Activated CD4-positive, CD25-positive, alpha-beta regulatory T cell treated with anti-CD3 and anti-CD28 coated beads, Interleukin-2, amount 50 U/mL, for 24 hours (primary cell): ENCODE data around the gene RNF157.
"Not testable (repeated sequence)": the region's sequence is repeated elsewhere in the genome, so short reads cannot be mapped to it uniquely, and the experiment has no call there.

Source experiments
- ATAC-seq, 2 donors: fragments of 150-1000 bp; cut with Tn5 transposase; one replicate each; pipeline ENCODE4 v1.10.0; 2021; ENCODE audit warnings: mild to moderate bottlenecking in 1 of 2, moderate library complexity in 1 of 2

Gene RNF157

GRCh38 chr17:76232342-76232741 lies 8.0 kb downstream of the RNF157 start:
- no peak for ATAC-seq

GRCh38 chr17:76226749-76227148 lies 13.5 kb downstream of the RNF157 start:
- ATAC-seq: not testable (repeated sequence)

GRCh38 chr17:76225373-76226086 lies 14.8 kb downstream of the RNF157 start:
- not testable (repeated sequence) for ATAC-seq

- ATAC-seq: no peak
Measured at GRCh38 chr17:76223802-76224201, 16.5 kb downstream of the RNF157 start.

GRCh38 chr17:76219670-76220383 lies 20.5 kb downstream of the RNF157 start:
- ATAC-seq: peak in 1 of 2 donors; percentile 45

- ATAC-seq: no peak
Measured at GRCh38 chr17:76217081-76217480, 23.2 kb downstream of the RNF157 start.

GRCh38 chr17:76213491-76213890 lies 26.8 kb downstream of the RNF157 start:
- ATAC-seq: no peak

GRCh38 chr17:76208120-76208519 lies 32.2 kb downstream of the RNF157 start:
- ATAC-seq: peak in 1 of 2 donors; percentile 35

- ATAC-seq: no peak
Measured at GRCh38 chr17:76207275-76208059, 32.8 kb downstream of the RNF157 start.

GRCh38 chr17:76205542-76206144 lies 34.6 kb downstream of the RNF157 start:
- not testable (repeated sequence) for ATAC-seq

GRCh38 chr17:76204277-76204676 lies 36.0 kb downstream of the RNF157 start:
- no peak for ATAC-seq

GRCh38 chr17:76200354-76200753 lies 39.9 kb downstream of the RNF157 start:
- peak; percentile 44 to 48 for ATAC-seq

GRCh38 chr17:76199469-76199868 lies 40.8 kb downstream of the RNF157 start:
- peak; percentile 99 for ATAC-seq

GRCh38 chr17:76198702-76199101 lies 41.6 kb downstream of the RNF157 start:
- no peak for ATAC-seq

GRCh38 chr17:76197911-76198310 lies 42.4 kb downstream of the RNF157 start:
- ATAC-seq: no peak

- ATAC-seq: no peak
Measured at GRCh38 chr17:76196675-76197074, 43.6 kb downstream of the RNF157 start.

- no peak for ATAC-seq
Measured at GRCh38 chr17:76195281-76196096, 44.8 kb downstream of the RNF157 start.

- no peak for ATAC-seq
Measured at GRCh38 chr17:76193591-76193990, 46.7 kb downstream of the RNF157 start.

- peak; percentile 94 to 96 for ATAC-seq
Measured at GRCh38 chr17:76191896-76192295, 48.4 kb downstream of the RNF157 start.

- no peak for ATAC-seq
Measured at GRCh38 chr17:76189741-76190140, 50.6 kb downstream of the RNF157 start.

- no peak for ATAC-seq
Measured at GRCh38 chr17:76189247-76189646, 51.0 kb downstream of the RNF157 start.
